ENCODE data around the gene TMEM250.
A peak's percentile ranks its signal among the peaks of the same experiment; 100 is the strongest.
"Not testable (repeated sequence)": the region's sequence is repeated elsewhere in the genome, so short reads cannot be mapped to it uniquely, and the experiment has no call there.

Gene TMEM250

GRCh38 chr9:136110082-136111061 lies 8.3 kb downstream of the TMEM250 start:
- DNase-seq (ENCODE audit: low read depth): no peak

- DNase-seq (ENCODE audit: low read depth): peak; percentile 82
These were observed 9.2 kb downstream of the TMEM250 start for GRCh38 chr9:136109351-136110081.

- DNase-seq (ENCODE audit: low read depth): no peak
These were observed 9.9 kb downstream of the TMEM250 start for GRCh38 chr9:136108648-136109266.

- DNase-seq (ENCODE audit: low read depth): no peak
These were observed 10.6 kb downstream of the TMEM250 start for GRCh38 chr9:136107953-136108647.

GRCh38 chr9:136107155-136107952 lies 11.3 kb downstream of the TMEM250 start:
- DNase-seq (ENCODE audit: low read depth): no peak

- no peak for DNase-seq (ENCODE audit: low read depth)
These were observed 13.1 kb downstream of the TMEM250 start for GRCh38 chr9:136105398-136106135.

- DNase-seq (ENCODE audit: low read depth): no peak
These were observed 13.8 kb downstream of the TMEM250 start for GRCh38 chr9:136104916-136105315.

- DNase-seq (ENCODE audit: low read depth): no peak
These were observed 14.2 kb downstream of the TMEM250 start for GRCh38 chr9:136104488-136104800.

- no peak for DNase-seq (ENCODE audit: low read depth)
These were observed 14.8 kb downstream of the TMEM250 start for GRCh38 chr9:136103651-136104487.

GRCh38 chr9:136101615-136102074 lies 17.0 kb downstream of the TMEM250 start:
- DNase-seq (ENCODE audit: low read depth): not testable (repeated sequence)

GRCh38 chr9:136100700-136101614 lies 17.7 kb downstream of the TMEM250 start:
- DNase-seq (ENCODE audit: low read depth): no peak

GRCh38 chr9:136099542-136099941 lies 19.1 kb downstream of the TMEM250 start:
- DNase-seq (ENCODE audit: low read depth): no peak

GRCh38 chr9:136098844-136099243 lies 19.8 kb downstream of the TMEM250 start:
- DNase-seq (ENCODE audit: low read depth): no peak

GRCh38 chr9:136098210-136098609 lies 20.5 kb downstream of the TMEM250 start:
- no peak for DNase-seq (ENCODE audit: low read depth)

GRCh38 chr9:136096505-136097001 lies 22.1 kb downstream of the TMEM250 start:
- DNase-seq (ENCODE audit: low read depth): no peak

- peak; percentile 54 for DNase-seq (ENCODE audit: low read depth)
These were observed 23.3 kb downstream of the TMEM250 start, which contains the start of gene NACC2 for GRCh38 chr9:136095070-136096058. Gene NACC2 (minus strand): TSS chr9:136095289. CDS start chr9:136050521, 44,768 bp downstream.
